ENCODE measurements around the gene GRID2IP. TPM values are rescaled to one million over a fixed set of nuclear protein-coding genes. Genes with fewer than 3 reads are reported as not detected.
"Not testable (repeated sequence)": the region's sequence is repeated elsewhere in the genome, so short reads cannot be mapped to it uniquely, and the experiment has no call there.

The GRID2IP gene
- polyA plus RNA-seq, 6 donors from 2014 or later: 0.08 to 0.17 TPM; not detected in 4

DNA sequence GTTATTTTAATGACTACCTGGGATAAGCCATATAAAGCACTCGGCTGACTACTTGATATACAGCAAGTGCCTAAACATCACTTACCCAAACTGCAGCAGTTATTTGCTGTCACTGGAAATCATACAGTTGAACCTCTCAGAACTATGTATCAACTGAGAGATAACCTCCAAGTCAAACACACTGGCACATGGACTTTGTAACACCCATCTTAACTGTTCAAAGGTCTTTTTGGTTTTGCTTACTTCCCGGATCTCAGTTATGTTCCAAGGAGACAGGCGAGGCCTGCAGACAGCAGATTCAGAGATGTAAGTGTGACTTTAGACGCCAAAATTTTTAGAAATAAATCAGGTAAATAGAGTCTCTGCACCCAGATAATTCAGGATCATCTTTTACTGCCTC lies 69.0 kb downstream of the GRID2IP start:
- H3K9me3 Mint-ChIP-seq: no peaks in the 10 kb centered on the region
- no peak for DNase-seq
- H3K27me3 Mint-ChIP-seq: no peaks in the 10 kb centered on the region
- no peak for ATAC-seq (ENCODE audit: low read depth in 2 of 2)
- H3K4me1 Mint-ChIP-seq: peaks cover 24 to 64% (median 42%) of the 10 kb centered on the region in 3 donors
- peak overlapping the region; percentile 86 to 98 (median 96) for H3K4me3 Mint-ChIP-seq
- no peak overlapping the region for H3K27ac Mint-ChIP-seq
- H3K36me3 Mint-ChIP-seq: no peaks in the 10 kb centered on the region

DNA sequence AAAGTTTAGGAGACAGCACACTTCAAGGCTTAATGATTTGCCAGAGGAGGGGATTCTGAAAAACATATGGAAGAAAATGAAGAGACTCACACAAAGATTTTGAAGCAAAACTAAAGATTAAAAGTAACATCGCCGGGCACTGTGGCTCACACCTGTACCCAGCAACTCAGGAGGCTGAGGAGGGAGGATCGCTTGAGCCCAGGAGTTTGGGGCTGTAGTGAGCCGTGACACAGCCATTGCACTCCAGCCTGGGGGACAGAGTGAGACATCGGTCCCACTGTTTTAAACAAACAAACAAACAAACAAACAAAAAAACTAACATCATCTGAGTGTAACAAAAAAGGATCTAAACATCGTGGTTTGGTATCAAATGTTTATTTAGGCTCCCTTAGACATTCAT lies 69.8 kb downstream of the GRID2IP start:
- Mint-ChIP-seq H3K36me3 (no peaks in the 10 kb centered on the region), H3K9me3 (no peaks in the 10 kb centered on the region), H3K27ac (peak overlapping the region in 1 of 6 donors; percentile 35), H3K4me3 (peak overlapping the region in 5 of 8 donors; percentile 16 to 73 (median 50)), H3K4me1 (peaks cover 24 to 72% (median 50%) of the 10 kb centered on the region in 3 donors), H3K27me3 (no peaks in the 10 kb centered on the region)
- ATAC-seq (ENCODE audit: low read depth in 2 of 2): no peak
- DNase-seq: no peak

DNA sequence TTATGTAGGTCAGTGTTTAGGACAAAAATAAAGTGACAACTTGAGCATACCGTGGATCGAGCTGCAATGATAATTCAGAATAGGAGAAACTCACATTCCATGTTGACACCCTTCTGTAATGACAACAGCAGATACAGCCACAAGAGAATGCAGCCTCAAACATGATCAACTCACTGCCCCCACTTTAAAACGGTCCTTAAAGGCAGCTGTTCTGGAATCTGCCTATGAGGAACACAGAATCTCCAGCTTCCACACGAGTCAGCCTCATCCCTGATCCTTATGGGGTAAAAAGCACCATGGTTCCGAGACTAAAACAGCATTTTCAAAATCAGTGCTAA lies 71.0 kb downstream of the GRID2IP start:
- Mint-ChIP-seq H3K4me1 (peaks cover 24 to 81% (median 59%) of the 10 kb centered on the region in 3 donors), H3K27ac (peak overlapping the region in 1 of 6 donors; percentile 11), H3K27me3 (no peaks in the 10 kb centered on the region), H3K9me3 (no peaks in the 10 kb centered on the region), H3K36me3 (no peaks in the 10 kb centered on the region), H3K4me3 (peak overlapping the region in 2 of 8 donors; percentile 22 to 72)
- DNase-seq: no peak
- no peak for ATAC-seq (ENCODE audit: low read depth in 2 of 2)

DNA sequence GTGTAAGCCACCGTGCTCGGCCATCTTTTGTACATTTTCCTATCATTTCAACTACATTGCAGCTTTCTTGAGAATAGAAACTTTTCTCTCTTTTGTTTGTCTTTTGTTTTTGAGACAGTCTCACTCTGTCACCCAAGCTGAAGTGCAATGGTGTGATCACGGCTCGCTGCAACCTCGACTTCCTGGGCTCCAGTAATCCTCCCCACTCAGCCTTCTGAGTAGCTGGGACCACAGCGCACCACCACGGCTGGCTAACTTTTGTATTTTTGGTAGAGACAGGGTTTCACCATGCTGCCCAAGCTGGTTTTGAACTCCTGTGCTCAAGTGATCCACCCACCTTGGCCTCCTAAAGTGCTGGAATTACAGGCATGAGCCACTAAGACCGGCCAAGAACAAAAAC lies 72.2 kb downstream of the GRID2IP start:
- ATAC-seq (ENCODE audit: low read depth in 2 of 2) (no peak), DNase-seq (no peak)
- Mint-ChIP-seq H3K9me3 (no peaks in the 10 kb centered on the region), H3K4me1 (peaks cover 20 to 77% (median 54%) of the 10 kb centered on the region in 3 donors), H3K27ac (peak overlapping the region in 2 of 6 donors; percentile 43 to 61), H3K4me3 (peak overlapping the region in 1 of 8 donors; percentile 13), H3K27me3 (no peaks in the 10 kb centered on the region), H3K36me3 (no peaks in the 10 kb centered on the region)

DNA sequence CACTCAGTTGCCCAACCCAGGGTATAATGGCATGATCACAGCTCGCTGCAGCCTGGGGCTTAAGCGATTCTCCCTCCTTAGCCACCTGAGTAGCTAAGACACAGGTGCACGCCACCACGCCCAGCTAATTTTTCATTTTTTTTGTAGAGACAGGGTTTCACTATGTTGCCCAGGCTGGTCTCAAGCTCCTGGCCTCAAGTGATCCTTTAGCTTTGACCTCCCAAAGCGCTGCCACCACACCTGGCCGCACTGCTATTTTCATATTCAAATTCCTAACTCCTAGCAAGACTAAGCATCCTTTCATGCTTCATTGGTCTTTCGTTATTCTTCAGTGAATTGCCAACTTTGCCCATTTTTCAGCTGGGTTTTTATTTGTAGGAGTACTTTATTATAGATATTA lies 73.1 kb downstream of the GRID2IP start:
- H3K27me3 Mint-ChIP-seq: no peaks in the 10 kb centered on the region
- no peaks in the 10 kb centered on the region for H3K9me3 Mint-ChIP-seq
- H3K4me3 Mint-ChIP-seq: no peak overlapping the region
- H3K27ac Mint-ChIP-seq: peak overlapping the region in 2 of 6 donors; percentile 21 to 54
- no peaks in the 10 kb centered on the region for H3K36me3 Mint-ChIP-seq
- DNase-seq: no peak
- peaks cover 20 to 77% (median 51%) of the 10 kb centered on the region in 3 donors for H3K4me1 Mint-ChIP-seq
- no peak for ATAC-seq (ENCODE audit: low read depth in 2 of 2)

DNA sequence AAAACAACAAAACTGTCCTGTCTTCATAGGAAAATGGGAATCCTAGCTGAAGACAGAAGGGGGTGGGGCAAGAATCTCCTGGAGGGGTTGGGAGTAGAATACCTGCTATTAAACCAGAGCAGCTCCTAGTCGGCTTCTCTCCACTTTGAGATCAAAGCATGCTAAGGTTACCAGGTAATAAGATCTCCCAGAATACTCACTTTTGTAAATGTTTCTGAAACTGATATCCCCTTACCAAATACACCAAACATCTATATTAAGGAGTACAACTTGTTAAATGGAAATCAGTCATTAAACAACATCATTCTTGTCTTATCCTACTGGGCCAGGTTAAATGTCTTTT lies 74.0 kb downstream of the GRID2IP start:
- Mint-ChIP-seq H3K4me1 (peaks cover 17 to 68% (median 48%) of the 10 kb centered on the region in 3 donors), H3K27ac (peak overlapping the region in 1 of 6 donors; percentile 0), H3K27me3 (no peaks in the 10 kb centered on the region), H3K9me3 (no peaks in the 10 kb centered on the region), H3K36me3 (peaks cover 0 to under 1% of the 10 kb centered on the region in 2 donors), H3K4me3 (no peak overlapping the region)
- ATAC-seq (ENCODE audit: low read depth in 2 of 2) (no peak), DNase-seq (no peak)

DNA sequence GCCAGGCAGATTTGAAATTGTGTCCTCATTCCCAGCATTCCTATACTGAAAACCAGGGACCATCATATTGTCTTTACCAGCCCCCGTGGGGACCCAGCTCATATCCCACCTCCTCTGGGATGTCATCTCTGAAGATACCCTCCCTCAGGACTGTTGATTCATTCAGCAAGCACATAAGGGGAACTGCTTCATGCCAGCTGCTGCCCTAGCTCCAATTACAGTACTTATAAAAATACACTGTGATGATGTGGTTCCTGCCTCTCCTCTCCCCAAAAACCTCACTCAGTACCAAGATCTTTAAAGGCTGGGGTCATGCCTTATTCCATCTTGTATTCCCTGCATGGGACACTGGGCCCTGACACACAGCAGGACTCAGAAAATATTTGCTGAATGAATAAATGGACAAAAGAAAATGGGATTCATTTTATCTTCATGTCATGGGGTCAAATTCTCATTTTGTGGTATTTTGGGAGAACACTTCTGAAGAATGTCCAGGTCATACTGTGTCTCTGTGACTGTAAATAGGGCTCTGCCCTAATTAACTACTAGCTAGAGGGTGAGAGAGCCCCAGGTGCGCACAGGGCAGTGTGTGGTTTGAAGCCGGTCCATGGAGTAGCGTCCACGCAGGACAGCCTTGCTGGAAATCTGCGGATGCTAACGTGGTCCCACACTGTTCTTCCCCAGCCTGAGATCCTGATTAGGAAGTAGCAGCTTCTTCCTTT lies 74.5 kb downstream of the GRID2IP start:
- ATAC-seq (ENCODE audit: low read depth in 2 of 2) (no peak), DNase-seq (no peak)
- Mint-ChIP-seq H3K9me3 (no peaks in the 10 kb centered on the region), H3K27me3 (no peaks in the 10 kb centered on the region), H3K27ac (peak overlapping the region in 4 of 6 donors; percentile 2 to 26 (median 14)), H3K4me1 (peaks cover 17 to 64% (median 48%) of the 10 kb centered on the region in 3 donors), H3K36me3 (peaks cover 0 to 5% of the 10 kb centered on the region in 2 donors), H3K4me3 (peak overlapping the region in 1 of 8 donors; percentile 61)

DNA sequence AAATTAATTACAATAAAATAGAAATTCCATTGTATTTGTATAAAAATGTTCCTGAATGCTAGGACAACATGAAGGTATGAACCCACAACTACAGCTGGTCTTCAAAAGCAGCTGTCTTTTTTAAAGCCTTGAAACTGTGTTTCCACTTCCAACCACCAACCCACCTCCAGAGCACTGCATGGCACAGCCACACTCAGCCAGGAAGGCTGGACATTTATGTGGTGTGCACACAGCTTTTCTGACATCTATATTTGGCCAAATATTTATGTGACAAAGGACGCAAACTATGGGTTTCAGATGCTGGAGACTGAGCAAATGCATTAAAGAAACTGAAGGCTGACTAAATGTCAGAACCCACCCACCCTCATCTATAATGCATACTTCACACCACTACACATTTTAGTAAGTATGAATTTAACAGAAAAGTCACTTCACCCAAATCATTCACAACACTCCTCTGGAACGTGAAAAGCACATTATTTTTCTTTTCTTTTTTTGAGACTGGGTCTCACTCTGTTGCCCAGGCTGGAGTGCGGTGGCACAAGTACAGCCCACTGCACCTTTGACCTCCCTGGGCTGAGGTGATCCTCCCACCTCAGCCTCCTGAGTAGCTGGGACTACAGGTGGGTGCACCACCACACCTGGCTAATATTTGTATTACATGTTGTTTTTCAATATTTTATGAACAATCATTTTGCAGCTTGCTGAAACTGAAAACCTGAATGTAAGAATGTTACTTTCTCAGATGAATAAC lies 75.7 kb downstream of the GRID2IP start:
- Mint-ChIP-seq H3K27me3 (no peaks in the 10 kb centered on the region), H3K4me3 (no peak overlapping the region), H3K9me3 (no peaks in the 10 kb centered on the region), H3K27ac (peak overlapping the region in 2 of 6 donors; percentile 17 to 26), H3K4me1 (peaks cover 12 to 53% (median 39%) of the 10 kb centered on the region in 3 donors), H3K36me3 (peaks cover 0 to 5% of the 10 kb centered on the region in 2 donors)
- ATAC-seq (ENCODE audit: low read depth in 2 of 2) (no peak), DNase-seq (no peak)

DNA sequence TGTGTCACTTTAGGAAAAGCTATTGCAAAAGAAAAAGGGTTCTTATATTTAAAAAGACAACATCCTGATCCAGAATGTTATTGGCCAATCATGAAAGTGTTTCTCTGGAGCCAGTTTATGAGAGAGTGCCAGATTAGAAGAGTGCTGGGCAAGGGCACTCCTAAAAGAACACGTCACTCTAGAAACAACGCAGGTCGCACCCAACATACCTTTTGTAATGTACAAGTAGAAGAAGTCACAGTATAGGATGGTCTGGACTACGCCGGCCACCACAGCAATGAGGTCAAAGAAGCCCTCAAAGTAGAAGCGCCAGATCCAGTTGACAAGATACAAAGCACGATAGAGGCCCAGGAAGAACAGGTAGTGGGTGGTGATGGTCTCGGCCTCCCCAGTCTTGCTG lies 85.4 kb downstream of the GRID2IP start:
- DNase-seq: no peak
- no peaks in the 10 kb centered on the region for H3K27me3 Mint-ChIP-seq
- no peaks in the 10 kb centered on the region for H3K9me3 Mint-ChIP-seq
- H3K4me1 Mint-ChIP-seq: peaks cover 3 to 7% (median 5%) of the 10 kb centered on the region in 3 donors
- H3K27ac Mint-ChIP-seq: peak overlapping the region in 2 of 6 donors; percentile 40 to 75
- peaks cover 19 to 20% of the 10 kb centered on the region in 2 donors for H3K36me3 Mint-ChIP-seq
- no peak overlapping the region for H3K4me3 Mint-ChIP-seq
- ATAC-seq (ENCODE audit: low read depth in 2 of 2): no peak

DNA sequence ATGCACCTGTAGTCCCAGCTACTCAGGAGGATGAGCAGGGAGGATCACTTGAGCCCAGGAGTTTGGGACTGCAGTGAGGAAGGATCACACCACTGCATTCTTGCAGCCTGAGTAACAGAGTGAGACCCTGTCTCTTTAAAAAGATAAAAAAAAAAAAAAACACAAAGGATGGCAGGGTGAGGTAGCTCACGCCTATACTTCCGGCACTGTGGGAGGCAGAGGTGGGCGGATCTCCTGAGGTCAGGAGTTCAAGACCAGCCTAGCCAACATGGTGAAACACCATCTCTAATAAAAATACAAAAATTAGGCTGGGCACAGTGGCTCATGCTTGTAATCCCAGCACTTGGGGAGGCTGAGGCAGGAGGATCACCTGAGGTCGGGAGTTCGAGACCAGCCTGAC lies 87.7 kb downstream of the GRID2IP start:
- Mint-ChIP-seq H3K36me3 (peaks cover 19 to 20% of the 10 kb centered on the region in 2 donors), H3K27ac (peak overlapping the region in 1 of 6 donors; percentile 38)
- DNase-seq; H3K4me3 Mint-ChIP-seq; H3K4me1 Mint-ChIP-seq; H3K27me3 Mint-ChIP-seq; ATAC-seq (ENCODE audit: low read depth in 2 of 2); H3K9me3 Mint-ChIP-seq: not testable (repeated sequence)

DNA sequence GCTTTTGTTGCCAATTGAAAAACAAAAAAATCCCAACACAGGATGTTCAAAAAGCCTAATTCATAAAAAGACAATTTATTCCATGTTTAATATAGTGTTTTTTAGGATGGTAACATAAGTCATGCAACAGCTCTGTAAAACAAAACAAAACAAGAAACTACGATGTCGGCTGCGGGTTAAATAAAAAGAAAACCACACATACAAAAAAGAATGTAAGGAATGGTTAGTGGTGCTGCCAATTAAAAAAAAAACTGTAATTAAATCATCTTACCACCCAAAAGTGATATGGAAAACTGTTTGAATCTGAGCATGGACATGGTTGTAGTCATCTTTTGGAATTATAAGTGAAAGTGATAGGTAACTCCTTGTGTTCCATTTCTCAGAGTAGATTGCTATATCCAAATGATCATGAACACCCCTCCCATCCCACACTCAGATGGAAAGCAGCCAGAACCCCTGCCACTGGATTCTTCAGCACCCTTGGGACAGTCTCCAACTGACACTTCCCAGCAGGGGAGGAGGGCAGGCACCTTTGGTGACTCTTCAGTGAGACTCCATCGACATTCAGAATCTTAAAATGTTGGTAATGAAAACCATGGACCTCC lies 89.2 kb downstream of the GRID2IP start:
- peaks cover 14 to 17% of the 10 kb centered on the region in 2 donors for H3K36me3 Mint-ChIP-seq

DNA sequence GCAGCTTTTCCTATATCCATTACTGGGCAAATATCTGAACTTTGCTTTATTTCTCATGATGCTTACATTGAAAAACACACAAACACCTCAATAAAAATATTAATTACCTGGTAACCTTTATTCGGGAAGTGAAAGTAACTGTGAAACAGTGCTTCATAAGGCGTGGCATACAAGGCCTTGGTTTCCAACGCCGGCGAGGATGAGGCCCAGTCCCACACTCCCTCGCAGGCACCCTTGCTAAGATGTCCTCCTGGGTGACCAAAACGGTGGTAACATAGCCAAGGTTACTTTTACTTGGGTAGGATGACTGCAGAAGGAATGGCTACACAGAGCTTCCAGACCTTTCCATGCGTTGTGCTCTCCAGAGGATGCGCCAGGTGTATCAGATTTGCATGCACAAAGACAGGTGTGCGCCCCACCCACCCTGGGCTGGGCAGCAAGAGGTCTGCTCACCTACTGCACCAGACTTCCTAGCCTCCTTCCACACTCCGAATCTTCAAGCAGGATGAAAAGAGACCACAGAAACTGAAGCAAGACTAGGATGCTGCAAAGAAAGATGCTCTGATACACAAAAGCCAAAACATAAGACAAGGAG lies 90.2 kb downstream of the GRID2IP start:
- Mint-ChIP-seq H3K36me3 (peaks cover 7 to 8% of the 10 kb centered on the region in 2 donors), H3K27ac (peak overlapping the region in 4 of 6 donors; percentile 0 to 81 (median 52))

More for the DNA sequence above, 89.2 kb downstream of the GRID2IP start:
- no peak for ATAC-seq (ENCODE audit: low read depth in 2 of 2)
- Mint-ChIP-seq H3K4me3 (no peak overlapping the region), H3K27ac (peak overlapping the region in 1 of 6 donors; percentile 62), H3K9me3 (no peaks in the 10 kb centered on the region), H3K27me3 (no peaks in the 10 kb centered on the region), H3K4me1 (peaks cover 0 to 8% (median 5%) of the 10 kb centered on the region in 3 donors)
- no peak for DNase-seq

DNA sequence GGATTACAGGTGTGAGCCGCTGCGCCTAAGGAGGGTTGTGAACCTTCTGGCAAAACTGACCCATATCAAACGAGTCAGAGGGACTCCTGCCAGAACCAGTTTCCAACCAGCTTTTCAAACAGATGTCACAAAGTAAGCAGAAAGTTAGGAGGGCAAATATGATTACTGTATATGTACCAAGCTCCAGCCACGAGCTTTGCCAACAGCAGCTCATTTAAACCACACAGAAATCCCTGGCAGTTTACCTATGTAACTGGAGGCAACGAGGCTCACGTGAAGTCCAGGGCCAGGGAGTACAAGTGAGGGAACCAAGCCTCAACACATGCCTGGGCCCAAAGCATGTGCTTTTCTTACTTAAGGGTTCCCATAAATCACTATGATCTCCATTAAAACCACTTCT lies 91.0 kb downstream of the GRID2IP start:
- H3K27me3 Mint-ChIP-seq: no peaks in the 10 kb centered on the region
- H3K27ac Mint-ChIP-seq: peak overlapping the region in 2 of 6 donors; percentile 32 to 59
- ATAC-seq (ENCODE audit: low read depth in 2 of 2) (no peak), DNase-seq (no peak)
- H3K36me3 Mint-ChIP-seq: peaks cover 0 to under 1% of the 10 kb centered on the region in 2 donors
- no peak overlapping the region for H3K4me3 Mint-ChIP-seq
- H3K4me1 Mint-ChIP-seq: peaks cover 0 to 8% (median 5%) of the 10 kb centered on the region in 3 donors
- no peaks in the 10 kb centered on the region for H3K9me3 Mint-ChIP-seq

More for the DNA sequence above, 90.2 kb downstream of the GRID2IP start:
- peaks cover 0 to 8% (median 5%) of the 10 kb centered on the region in 3 donors for H3K4me1 Mint-ChIP-seq
- H3K4me3 Mint-ChIP-seq: no peak overlapping the region
- DNase-seq (no peak), ATAC-seq (ENCODE audit: low read depth in 2 of 2) (no peak)
- no peaks in the 10 kb centered on the region for H3K27me3 Mint-ChIP-seq
- no peaks in the 10 kb centered on the region for H3K9me3 Mint-ChIP-seq
